Ovary (tissue), 3 donors: ENCODE data around the gene CSTPP1.

ENCODE experiments used
- CTCF ChIP-seq, 3 donors: fragments of 450-650 bp in 2 of 3; fragments of 200-600 bp in 1 of 3; IDR thresholded peaks; one replicate each; pipeline versions ENCODE4 v1.5.1 to v1.8.0; 2016 to 2022; ENCODE audit warnings: antibody characterized with exemption in 3 of 3, mild to moderate bottlenecking in 1 of 3
- POLR2A ChIP-seq: fragments of 450-650 bp; IDR thresholded peaks from one replicate; pipeline ENCODE4 v1.6.1; 2017; ENCODE audit warnings: antibody characterized with exemption, mild to moderate bottlenecking, moderate library complexity
- donor health status: DM: no; HTN: no; CAD: no.

- no peak for TF ChIP-seq CTCF (IDR thresholded peaks at IDR 0.05)
- TF ChIP-seq POLR2A = no peak
Measured at GRCh38 chr11:47163193-47163592, 226.6 kb downstream of the CSTPP1 start.
